DMS53 treated with DMSO at 0.1 percent for 48 hours (cell line): ENCODE results near the gene RASL10A.
"Not testable (repeated sequence)": the region's sequence is repeated elsewhere in the genome, so short reads cannot be mapped to it uniquely, and the experiment has no call there.

Source experiments
- DNase-seq: peaks from one replicate; lab custom pipeline; 2025; ENCODE audit not compliant: unreplicated experiment; lab: John Stamatoyannopoulos, UW

The RASL10A gene, protein sequence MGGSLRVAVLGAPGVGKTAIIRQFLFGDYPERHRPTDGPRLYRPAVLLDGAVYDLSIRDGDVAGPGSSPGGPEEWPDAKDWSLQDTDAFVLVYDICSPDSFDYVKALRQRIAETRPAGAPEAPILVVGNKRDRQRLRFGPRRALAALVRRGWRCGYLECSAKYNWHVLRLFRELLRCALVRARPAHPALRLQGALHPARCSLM

DNA sequence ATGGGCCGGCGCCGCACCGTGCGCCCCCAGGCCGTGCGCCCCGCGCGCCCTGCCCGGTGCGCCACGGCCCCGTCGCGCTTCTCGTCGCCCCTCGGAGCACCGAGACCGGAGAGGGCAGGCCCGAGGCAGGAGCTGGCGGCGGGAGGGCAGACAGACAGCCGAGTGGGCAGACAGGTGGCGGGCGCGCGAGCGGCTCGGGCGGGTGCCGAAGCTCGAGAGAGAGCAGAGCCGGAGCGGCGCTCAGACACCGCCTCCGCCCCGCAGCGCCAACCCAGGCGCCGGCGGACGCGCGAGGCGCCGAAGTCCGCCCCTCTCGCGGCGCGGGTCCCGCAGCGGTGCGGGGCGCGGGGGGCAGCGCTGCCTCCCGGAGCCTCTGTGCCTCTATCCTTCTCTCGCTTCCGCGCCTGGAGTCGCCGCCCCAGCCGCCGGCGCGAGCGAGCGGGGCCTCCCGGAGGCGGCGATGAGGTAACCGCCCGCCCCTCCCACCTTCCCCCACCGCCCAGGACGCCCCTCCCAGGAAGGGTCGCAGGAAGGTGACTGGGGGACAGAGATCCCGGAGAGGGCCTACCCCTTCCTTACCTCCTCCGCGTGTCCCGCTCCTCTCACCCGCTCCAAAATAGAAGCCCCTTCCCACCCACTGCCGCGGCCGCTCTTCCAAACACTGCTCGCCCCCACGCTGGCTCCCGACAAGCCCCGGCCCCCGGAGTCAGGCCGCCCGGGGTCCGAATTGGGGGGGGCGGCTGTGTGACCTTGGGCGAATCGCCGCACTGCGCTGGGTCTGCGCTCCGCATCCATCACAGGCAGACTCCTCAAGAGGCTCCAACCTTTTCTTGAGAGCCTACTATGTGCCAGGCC, at the start of gene RASL10A:
TSS of gene RASL10A (minus strand) at position 412 of the 855 bp plus-strand sequence. CDS start 451 bp downstream, outside the sequence.
- DNase-seq: no peak

DNA sequence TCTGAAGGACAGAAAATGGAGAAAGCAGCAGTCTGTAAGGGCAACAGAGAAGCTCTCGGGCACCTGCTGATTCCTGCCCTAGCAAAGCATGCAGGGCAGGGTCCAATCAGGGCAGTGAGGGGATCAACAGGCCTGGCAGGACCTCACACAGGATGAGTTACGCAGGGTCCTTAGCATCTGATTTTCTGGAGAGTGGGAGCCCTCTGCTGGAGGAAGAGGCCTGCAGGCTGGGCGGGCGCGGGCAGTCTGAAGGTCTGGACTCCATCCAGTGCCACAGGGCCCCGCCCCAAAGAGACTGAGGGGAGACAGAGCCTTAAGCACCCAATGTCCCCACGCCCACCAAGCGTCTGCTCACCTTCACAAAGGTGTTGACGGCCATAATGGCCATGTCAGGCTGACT, 44.0 kb upstream of the RASL10A start:
- DNase-seq: no peak

DNA sequence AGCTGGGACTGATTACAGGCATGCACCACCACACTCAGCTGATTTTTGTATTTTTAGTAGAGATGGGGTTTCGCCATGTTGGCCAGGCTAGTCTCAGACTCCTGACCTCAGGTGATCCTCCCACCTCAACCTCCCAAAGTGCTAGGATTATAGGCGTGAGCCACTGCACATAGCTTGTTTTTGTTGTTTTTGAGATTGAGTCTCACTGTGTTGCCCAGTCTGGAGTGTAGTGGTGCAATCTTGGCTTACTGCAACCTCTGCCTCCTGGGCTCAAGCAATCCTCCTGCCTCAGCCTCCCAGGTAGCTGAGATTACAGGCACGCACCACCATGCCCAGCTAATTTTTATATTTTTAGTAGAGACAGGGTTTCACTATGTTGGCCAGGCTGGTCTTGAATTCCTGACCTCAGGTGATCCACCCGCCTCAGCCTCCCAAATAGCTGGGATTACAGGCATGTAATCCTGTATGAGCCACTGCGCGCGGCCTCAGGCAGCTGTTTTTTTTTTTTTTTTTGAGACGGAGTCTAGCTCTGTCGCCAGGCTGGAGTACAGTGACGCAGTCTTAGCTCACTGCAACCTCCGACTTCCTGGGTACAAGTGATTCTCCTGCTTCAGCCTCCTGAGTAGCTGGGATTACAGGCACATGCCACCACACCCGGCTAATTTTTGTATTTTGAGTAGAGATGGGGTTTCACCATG, 41.8 kb upstream of the RASL10A start:
- DNase-seq: not testable (repeated sequence)

DNA sequence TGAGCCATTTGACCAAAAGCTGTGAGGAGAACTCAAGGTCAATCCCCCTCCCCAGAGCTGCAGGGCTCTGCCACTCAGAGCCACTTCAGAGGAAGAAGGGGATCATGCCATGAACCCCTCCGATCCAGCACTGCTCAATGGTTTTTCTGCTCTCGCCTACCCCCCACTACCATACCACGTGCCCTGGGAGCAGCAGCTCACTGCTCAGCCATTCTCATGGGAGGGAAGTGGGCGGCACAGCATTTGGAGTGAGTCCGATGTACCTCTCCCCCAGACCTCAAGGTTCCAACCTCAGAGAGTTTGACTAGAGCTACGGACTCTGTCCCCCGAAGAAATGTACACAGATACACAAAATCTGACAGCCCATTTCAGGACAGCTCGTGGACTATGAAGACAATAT, 38.4 kb upstream of the RASL10A start:
- DNase-seq: no peak

DNA sequence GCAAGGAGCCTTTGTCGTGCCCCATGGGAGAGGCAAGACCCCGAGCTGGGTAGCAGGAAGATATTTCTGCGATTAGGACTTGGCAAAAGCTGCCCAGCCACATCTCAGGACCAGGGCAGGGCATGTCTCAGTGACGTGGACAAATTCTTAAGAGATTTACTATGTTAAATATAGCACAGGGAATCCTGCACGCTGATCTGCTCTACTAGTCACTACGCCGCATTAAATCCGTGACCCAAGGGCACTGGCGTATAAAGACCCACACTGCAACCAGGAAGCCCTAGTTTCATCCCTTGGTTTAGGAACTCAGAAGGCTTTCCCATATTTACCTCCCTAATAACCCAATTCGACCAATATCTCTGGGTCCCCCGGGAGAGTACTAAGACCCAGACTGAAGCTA, 37.8 kb upstream of the RASL10A start:
- DNase-seq: no peak

DNA sequence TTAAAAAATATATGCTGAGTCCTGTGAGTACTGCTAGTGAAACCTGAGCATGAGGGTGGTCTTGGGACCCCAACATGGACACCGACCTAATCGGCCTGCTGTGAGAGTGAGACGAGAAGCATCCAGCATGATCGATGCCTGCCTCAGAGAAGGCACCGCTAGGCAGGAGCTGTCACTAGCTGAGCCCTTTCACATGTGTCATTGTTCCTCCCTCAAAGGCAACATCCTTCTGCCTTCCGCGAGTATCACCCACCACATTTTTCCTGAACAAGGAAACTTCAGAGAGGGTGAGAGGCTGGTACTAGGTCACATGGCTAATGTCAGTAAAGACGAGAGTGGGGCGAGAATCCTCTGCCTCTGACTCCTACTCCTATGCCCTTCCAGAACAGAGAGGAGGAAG, 37.3 kb upstream of the RASL10A start:
- DNase-seq: no peak

DNA sequence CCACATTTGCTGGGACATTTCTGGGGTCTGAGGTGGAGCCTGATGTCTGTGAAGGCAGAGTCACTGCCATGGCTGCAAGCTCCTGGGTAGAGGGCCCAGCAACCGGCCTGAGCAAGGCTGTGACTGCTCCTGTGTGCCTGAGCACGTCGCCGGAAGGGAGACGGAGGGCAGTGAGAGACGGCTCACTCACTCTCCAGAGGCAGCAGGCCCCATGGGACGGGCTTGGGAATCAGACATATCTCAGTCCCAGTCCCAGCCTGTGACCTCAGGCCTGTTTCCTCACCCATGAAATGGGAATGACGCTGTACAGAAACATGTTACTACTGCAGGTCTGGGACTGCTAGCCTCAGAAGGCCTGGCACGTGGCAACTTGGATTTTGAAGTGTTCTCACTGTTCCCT, 36.4 kb upstream of the RASL10A start:
- DNase-seq: no peak

DNA sequence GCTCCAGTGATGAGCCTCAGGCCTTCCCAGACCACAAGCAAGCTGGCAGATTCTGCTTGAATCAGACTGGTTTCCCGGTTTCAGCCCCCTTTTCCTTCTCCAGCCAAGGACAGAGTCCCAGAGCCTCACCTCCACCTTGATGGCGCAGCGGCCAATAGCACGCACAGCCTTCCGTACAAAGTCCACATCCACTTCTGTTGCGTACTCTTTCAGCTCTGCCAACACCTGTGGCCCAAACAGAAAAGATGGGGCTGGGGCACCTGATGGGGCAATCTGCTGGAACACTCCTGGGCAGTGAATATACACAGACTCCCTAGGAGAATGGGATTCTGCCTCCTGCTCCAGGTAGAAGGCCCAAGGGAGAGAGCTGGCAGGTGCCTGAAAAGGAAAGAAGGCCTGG, 35.5 kb upstream of the RASL10A start:
- no peak for DNase-seq

DNA sequence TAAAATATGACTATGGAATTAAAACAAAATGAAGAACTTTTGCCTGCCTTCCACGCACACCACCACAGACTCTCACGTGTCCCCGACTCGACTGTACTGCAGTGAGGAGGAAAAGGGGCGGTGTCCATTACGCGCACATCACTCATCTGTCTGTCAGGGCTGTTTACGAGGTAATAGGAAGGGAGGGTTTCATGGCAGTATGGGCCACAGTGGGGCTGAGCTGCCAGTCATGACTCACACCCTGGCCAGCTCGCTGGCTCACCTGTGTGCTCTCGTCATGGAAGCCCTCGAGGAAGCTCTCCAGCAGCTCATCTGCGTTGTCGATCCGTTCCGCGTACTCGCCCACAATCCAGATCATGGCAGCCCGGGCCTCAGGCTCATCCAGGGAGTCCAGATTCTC, 33.5 kb upstream of the RASL10A start:
- DNase-seq: peak; percentile 4

DNA sequence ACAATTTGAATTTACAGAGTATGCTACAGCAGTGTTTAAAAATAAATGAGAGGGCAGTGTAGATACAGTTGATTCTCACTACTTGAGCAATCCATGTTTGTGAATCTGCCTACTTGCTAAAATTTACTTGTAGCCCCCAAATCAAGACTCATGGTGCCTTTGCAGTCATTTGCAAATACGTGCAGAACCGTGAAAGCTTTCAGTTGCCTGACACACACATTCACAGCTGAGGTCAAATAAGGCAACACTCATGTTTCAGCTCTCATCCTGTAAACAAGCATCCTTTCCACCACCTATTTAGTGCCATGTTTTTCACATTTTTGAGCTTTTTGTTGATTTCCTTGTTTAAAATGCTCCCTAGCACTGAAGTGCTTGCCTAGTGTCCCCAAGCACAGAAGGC, 32.5 kb upstream of the RASL10A start:
- no peak for DNase-seq

DNA sequence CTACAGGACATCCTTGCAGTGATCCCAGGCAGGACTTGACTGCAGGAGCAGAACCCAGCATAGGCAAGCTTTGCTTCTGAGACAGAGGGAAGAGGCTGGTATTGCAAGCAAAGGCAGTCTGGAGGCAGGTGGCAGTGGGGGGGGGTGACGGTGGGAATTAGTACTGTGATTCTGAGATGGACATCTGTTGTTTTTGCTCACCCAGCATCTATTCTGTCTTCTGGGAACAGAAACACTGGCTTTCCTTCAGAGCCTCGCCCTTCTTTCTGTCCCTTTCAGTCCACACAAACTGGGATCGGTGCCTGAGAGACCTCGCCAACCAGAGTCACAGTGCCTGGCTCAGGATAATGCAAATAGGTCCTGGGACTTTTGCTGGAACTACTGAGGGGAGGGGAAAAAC, 31.2 kb upstream of the RASL10A start:
- no peak for DNase-seq

DNA sequence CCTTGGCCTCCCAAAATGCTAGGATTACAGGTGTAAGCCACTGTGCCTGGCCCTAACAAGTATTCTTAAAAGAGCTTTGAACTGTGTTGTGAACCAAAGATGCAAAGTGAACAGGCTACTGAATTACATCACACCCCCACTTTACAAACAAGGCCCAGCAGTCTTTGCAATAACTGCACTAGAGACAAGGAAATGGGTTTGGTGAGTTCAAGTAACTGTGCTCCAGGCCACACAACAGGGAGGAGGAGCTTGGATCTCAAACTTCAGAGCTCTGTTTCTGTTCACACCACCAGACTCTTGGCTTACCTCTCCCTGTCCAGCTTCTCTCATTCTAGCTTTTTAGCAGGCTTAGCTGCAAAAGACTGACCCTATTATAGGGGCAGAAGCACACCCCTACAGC, 30.4 kb upstream of the RASL10A start:
- no peak for DNase-seq

DNA sequence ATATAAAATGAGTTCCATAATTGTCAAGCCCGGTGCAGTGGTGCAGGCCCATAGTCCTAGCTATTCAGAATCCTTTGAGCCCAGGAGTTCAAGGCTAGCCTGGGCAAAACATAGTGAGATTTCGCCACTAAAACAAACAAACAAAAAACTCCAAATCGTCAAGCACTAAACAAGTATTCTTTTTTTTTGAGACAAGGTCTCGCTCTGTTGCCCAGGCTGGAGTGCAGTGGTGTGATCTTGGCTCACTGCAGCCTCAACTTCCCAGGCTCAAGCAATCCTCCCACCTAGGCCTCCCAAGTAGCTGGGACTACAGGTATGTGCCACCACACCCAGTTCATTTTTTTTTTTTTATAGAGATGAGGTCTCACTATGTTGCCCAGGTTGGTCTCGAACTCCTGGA, 29.4 kb upstream of the RASL10A start:
- DNase-seq: not testable (repeated sequence)

DNA sequence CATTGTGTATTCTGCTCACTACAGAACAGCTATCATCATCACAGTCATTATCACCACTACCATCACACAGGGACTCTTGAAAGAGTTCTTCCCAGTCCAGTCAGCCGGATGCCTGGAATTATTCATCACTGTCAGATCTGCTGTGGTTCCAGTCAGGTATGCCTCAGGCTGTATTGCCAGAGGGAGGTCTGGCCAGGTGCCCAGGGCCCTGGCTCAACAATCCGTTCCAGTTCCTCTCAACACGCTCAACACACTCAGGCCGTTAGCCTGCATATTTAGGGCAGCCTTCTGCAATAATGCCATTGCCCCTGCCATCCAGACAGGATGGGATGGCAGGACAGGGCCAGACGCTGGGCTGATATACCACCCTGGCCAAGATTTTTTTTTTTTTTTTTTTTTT, 28.6 kb upstream of the RASL10A start:
- DNase-seq: no peak

DNA sequence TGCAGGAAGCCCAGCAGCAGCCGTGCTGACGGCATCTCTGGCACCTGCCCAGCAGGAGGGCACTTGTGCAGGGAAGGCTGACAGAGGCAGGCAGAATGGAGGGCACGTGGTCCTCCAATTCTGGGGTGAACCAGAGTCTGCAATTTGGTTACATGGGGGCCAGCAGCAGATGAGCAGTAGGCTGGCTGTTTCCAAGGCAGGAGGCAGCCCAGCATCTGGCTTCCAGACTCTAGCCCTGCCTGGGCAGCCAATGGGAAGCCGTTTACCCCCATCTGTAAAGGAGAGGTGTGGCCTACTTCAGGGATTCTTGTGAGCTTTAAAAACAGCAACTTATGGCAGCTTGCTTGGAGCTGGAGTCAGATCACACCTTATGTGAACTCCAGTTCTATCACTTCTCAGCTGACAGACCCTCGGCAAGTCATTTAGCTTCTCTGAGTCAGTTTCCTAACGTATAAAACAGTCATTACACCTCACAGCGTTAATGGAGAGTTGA, 27.9 kb upstream of the RASL10A start:
- DNase-seq: no peak

DNA sequence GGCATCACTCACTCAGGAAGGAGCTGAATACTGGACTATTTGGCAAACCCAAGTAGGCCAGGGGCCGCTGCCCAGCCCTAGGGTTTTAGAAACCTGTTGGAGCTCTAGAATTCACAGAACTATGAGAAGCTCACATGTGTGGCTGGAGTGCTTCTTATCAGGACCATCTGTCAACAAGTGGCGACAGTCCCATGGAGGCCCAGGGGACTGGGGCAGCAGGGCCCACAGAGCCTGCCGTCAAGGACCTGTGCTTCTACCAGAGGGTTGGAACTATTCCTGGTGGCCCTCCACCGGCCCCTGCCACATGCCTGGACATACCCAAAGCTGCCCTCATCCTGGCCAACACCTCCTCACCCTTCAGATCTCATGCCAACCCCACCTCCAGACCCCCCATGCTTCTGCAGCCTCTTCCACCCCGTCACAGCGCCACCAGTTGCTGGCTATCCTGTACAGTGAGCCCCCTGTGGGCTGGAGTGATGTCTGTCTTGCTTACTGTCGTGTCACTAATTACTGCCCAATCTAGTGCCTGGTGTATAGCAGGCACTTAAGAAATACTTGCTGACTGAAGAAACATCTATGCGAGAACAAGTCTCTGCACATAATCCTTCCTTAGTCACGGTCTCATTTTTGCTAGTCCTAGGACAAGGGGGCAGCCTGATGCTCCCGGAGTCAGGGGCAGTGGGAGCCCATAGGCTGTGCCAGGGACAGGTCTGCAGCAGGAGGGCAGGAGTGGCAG, 27.2 kb upstream of the RASL10A start:
- no peak for DNase-seq

DNA sequence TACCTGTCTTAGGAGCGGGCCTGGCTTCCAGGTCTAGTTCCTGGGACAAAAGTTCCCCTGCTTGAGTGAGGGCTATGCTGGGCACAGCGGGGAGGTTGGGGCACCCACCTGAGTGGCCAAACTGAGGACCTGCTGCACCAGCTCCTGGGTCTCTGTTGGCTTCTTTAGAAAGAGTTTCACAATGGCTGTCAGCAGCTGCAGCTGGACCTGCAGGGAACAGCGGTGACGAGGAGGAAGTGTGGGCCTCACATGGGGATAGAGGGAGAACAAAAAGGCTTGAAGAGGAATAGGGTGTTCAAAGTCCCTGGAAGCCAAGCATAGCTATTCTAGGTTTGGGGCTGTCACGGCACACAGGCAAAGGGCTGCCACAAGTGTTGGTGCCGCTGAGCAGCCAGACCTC, 26.7 kb upstream of the RASL10A start:
- DNase-seq: no peak

DNA sequence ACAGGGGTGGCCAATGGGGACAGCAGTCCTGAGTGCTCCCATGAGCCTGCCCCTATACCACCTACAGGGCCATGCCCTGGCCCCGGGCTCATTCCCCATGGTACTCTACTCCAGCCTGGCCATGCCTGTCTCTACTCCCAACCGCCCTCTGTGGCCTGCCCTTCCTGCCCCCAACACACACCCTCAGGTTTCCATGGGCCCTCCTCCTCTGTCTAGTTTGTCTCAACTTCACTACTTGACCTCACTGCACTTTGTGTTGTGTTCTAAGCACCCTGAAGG, 26.3 kb upstream of the RASL10A start:
- no peak for DNase-seq

DNA sequence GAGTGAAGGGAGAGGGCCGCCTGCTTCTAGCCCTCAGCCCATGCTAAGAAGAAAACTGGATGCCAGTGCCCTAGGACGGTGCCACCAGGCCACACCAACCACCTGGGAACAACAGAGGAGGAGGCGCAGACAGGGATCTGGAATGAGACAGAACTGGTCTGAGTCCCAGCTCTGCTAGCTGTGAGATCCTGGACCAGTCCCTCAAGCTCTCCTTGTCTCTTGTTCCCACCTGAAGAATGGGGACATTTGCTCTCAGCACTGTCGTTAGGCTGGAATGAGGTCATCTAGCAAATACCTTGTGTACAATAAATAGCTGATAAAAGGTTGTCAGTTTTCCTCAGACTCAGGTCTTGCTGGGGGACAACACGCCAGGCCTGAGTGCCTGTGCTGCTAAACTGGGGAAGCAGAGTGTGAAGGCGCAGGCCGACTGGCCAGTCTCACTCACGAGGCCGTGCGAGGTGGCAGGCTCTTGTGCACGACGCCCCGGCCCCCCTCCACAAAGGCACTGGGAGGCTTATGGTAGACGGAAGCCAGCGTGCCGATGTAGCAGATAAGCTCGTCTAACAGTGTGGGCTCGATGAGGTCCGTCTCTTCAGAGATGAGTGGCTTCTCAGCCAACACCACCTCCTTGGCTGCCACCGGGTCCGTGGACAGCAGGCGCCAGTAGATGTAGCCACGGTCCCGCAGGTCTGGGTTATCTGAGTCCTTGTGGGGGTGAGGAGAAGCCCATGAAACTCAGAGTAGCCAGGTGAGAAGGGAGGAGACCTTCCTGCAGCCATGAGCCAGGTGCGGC, 25.8 kb upstream of the RASL10A start:
- DNase-seq: no peak

DNA sequence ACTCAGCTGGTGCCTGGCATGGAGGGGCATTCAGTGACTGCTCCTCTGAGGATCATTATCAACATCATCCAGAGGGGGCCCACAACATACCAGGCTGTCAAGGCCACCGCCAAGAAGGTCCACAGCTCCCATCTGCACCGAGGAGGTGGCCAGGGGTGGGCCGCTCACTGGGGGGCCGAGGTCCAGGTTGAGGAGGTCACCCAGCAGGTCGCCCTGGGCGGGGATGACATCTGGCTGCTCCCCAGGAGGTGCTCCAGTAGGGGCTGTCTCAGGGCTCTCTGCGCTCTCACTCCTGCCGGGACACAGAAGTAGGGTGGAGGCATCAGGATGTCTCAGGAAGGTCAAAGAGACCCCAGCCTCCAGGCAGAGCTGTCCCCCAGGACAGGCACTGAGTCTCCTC, 25.1 kb upstream of the RASL10A start:
- DNase-seq: no peak
